Measurements from ENCODE around the gene CCR5. TPM values are rescaled to one million over a fixed set of nuclear protein-coding genes. Genes with fewer than 3 reads are reported as not detected.

CCR5 gene
- total RNA-seq, 1 donor = not detected

GRCh38 chr3:46351646-46352045 is 19.1 kb upstream of the CCR5 start:
- H3K4me3 ChIP-seq (ENCODE audit: low read depth, low read length) = no peak overlapping the region
- TF ChIP-seq CTCF (IDR thresholded peaks at IDR 0.05; ENCODE audit: insufficient read depth, low read depth, low read length) = no peak
- DNase-seq (ENCODE audit: low read depth) = no peak

DNA sequence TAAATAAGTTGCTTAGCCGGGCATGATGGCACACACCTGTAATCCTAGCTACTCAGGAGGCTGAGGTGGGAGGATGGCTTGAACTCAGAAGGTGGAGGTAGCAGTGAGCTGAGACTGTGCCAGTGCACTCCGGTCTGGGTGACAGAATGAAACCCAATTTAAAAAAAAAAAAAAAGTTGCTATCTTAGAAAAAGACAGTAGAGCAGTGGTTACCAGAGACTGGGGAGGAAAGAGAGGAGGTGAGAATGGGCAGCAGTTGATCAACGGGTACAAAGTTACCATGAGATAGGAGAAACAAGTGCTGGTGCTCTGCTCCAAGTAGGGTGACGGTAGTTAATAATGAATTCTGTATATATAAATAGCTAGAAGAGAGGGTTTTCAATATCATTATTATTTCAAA is 17.7 kb upstream of the CCR5 start:
- TF ChIP-seq CTCF (IDR thresholded peaks at IDR 0.05; ENCODE audit: insufficient read depth, low read depth, low read length) = no peak
- H3K4me3 ChIP-seq (ENCODE audit: low read depth, low read length) = no peak overlapping the region
- DNase-seq (ENCODE audit: low read depth) = no peak

DNA sequence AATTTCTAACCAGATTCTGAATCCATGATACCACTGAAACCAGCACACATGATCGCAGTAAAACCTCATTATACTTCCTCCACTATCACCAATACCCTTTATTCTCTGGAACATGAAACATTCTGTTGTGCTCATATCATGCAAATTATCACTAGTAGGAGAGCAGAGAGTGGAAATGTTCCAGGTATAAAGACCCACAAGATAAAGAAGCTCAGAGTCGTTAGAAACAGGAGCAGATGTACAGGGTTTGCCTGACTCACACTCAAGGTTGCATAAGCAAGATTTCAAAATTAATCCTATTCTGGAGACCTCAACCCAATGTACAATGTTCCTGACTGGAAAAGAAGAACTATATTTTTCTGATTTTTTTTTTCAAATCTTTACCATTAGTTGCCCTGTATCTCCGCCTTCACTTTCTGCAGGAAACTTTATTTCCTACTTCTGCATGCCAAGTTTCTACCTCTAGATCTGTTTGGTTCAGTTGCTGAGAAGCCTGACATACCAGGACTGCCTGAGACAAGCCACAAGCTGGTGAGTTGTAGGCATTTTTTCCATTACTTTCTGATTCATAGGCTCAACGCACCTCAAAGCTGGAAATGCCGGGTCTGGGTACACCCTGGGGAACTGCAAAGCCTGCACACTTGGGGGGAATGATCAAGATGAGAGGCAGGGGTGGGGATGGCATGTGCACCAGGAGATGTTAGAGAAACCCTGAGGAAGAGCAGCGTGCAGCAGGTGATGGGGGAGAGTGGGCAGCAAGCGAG is 16.9 kb upstream of the CCR5 start, which contains the start of gene CCR2:
TSS of gene CCR2 (plus strand) at position 465 of the 764 bp plus-strand sequence. CDS start 3,417 bp downstream, outside the sequence.
- TF ChIP-seq CTCF (IDR thresholded peaks at IDR 0.05; ENCODE audit: insufficient read depth, low read depth, low read length) = no peak
- H3K4me3 ChIP-seq (ENCODE audit: low read depth, low read length) = no peak within 1 kb of the TSS
- DNase-seq (ENCODE audit: low read depth) = no peak

GRCh38 chr3:46354478-46354877 is 16.3 kb upstream of the CCR5 start:
- DNase-seq (ENCODE audit: low read depth) = no peak
- H3K4me3 ChIP-seq (ENCODE audit: low read depth, low read length) = no peak overlapping the region
- no peak for TF ChIP-seq CTCF (IDR thresholded peaks at IDR 0.05; ENCODE audit: insufficient read depth, low read depth, low read length)

DNA sequence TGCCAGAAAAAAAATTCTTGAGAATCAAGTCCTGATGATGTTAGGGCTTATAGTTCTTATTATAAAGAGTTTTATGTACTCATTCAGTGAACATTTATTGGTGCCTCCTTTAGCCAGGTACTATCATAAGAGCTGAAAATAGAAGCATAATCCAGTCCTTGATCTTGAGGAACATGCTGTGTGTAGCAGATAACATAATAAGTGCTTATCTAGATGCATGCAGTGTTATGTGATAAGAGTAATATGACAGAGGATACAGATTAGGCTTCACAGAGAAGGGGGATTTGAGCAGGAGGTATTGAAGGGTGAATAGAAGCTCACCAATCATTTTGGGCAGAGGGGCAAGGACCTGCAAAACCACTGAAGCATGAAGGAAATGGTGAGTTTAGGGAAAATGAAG is 15.8 kb upstream of the CCR5 start:
- no peak overlapping the region for H3K4me3 ChIP-seq (ENCODE audit: low read depth, low read length)
- no peak for DNase-seq (ENCODE audit: low read depth)
- no peak for TF ChIP-seq CTCF (IDR thresholded peaks at IDR 0.05; ENCODE audit: insufficient read depth, low read depth, low read length)

DNA sequence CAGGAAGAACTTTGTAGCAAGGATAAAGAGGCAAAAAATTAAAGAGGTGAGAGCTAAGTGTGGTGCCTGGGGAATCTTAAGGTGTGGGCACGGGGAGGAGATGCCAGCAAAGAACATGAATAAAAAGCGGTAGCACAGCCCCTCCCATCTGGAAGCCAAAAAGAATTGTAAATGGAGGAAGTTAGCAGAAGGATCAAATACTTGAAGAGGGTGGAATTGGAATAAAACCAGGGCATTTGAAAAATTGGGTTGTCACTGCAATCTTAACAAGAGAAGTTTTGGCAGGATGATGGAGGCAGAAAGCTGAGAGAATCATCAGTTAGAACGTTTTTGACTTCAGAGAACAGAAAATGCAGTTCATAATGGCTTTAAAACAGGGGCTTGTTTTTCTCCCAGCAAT is 14.5 kb upstream of the CCR5 start:
- TF ChIP-seq CTCF (IDR thresholded peaks at IDR 0.05; ENCODE audit: insufficient read depth, low read depth, low read length) = no peak
- no peak for DNase-seq (ENCODE audit: low read depth)
- no peak overlapping the region for H3K4me3 ChIP-seq (ENCODE audit: low read depth, low read length)

DNA sequence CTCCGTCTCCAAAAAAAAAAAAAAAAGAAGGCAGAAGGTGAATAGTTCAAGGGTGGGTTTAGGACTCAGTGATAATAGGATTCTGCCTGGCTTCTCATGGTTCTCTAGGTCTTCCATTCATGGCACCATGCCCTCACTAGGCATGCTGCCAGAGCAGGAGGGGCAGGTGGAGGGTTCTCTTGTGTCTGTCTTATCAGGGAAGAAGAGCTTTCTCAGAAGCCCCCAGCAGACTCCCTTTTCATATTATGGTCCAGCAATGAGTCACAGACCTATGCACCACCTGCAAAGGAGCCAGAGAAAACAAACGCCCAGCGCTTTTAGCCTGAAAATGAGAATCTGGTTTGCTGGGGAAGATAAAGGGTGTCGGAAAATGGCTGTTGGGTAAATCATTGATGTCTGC is 13.8 kb upstream of the CCR5 start:
- no peak for TF ChIP-seq CTCF (IDR thresholded peaks at IDR 0.05; ENCODE audit: insufficient read depth, low read depth, low read length)
- DNase-seq (ENCODE audit: low read depth) = no peak
- no peak overlapping the region for H3K4me3 ChIP-seq (ENCODE audit: low read depth, low read length)

Measured in fibroblast of villous mesenchyme (primary cell).